ENCODE data around the gene NECTIN1.

The NECTIN1 gene

DNA sequence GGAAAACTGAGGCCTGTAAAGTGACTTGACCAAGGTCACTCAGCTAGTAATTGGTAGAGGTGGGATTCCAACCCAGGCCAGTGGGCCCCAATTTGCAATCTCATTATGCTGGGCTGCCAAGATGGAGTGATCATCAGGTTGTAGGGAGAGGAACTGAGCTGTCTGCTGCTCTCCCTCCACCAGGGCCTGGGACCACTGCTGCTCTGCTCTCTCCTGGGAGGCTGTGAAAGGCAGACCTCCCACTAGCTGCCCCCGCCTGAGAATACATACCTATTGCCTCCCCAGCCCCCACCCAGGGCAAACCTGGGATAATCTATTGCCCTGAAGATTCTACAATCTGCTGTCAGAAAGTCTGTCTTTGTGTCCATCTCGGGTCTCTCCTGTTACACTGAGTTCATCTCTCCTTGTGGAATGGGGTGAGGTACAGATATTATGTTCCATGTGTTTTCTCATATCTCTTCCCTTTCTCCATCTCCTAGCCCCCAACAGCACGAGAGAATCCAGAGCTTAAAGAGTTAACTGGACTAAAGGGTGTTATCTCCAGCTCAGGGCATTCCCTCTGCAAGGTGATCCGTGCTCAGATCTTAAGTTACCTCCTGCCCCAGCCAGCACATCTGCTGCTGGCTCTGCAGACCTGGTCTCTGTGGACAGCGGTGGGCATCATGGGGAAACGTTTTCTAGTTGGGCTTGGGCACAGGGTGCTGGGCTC is 5.6 kb downstream of the NECTIN1 start:
- ChIA-PET POLR2A (interaction anchor here (0.6 kb wide), 2 partner anchors 9 to 16 kb away, joined by 6 to 7 read pairs; no protein-coding TSS in a partner anchor), CTCF (interaction anchor here (0.8 to 2.5 kb wide), 5 partner anchors 14 to 49 kb away, joined by 3 to 11 read pairs (median 6); no protein-coding TSS in a partner anchor)
- TF ChIP-seq, protein P1, sequence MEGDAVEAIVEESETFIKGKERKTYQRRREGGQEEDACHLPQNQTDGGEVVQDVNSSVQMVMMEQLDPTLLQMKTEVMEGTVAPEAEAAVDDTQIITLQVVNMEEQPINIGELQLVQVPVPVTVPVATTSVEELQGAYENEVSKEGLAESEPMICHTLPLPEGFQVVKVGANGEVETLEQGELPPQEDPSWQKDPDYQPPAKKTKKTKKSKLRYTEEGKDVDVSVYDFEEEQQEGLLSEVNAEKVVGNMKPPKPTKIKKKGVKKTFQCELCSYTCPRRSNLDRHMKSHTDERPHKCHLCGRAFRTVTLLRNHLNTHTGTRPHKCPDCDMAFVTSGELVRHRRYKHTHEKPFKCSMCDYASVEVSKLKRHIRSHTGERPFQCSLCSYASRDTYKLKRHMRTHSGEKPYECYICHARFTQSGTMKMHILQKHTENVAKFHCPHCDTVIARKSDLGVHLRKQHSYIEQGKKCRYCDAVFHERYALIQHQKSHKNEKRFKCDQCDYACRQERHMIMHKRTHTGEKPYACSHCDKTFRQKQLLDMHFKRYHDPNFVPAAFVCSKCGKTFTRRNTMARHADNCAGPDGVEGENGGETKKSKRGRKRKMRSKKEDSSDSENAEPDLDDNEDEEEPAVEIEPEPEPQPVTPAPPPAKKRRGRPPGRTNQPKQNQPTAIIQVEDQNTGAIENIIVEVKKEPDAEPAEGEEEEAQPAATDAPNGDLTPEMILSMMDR (IDR thresholded peaks at IDR 0.05; ENCODE audit: control extremely low read depth, extremely low read depth, low read depth, missing control alignments): no peak
- no peak for DNase-seq (ENCODE audit: extremely low spot score)

DNA sequence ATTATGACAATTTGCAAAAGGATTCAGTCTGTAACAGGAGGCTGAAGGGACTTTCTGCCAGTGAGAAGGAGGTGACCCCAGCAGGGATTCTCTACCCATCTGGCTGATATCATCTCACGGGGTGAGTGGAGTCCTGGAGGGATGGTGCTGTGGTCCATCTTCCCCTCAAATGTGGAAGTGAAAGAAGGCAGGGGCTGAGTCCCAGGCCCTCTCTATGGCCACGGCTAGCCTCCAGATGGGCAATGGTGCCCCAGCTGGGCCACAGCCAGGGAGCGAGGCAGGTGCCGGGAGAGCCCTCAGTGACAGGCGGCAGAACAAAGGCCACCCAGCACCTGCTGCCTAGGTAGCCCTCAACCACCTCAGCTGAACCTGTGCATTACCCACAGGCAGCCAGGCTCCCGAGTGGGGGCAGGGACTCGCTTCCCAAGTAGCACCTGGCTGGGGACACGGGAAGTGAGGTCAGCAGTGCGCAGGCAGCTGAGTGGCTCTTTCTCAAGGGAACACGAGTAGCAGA is 6.7 kb downstream of the NECTIN1 start:
- peak; percentile 55 for DNase-seq (ENCODE audit: extremely low spot score)
- TF ChIP-seq, protein P1 (IDR thresholded peaks at IDR 0.05; ENCODE audit: control extremely low read depth, extremely low read depth, low read depth, missing control alignments): no peak
- ChIA-PET CTCF (interaction anchor here (0.8 to 2.5 kb wide), 6 partner anchors 11 to 366 kb away, joined by 3 to 11 read pairs (median 4); no protein-coding TSS in a partner anchor), POLR2A (interaction anchor here (0.6 kb wide), 1 partner anchor 10 kb away, joined by 6 read pairs; no protein-coding TSS in a partner anchor)

DNA sequence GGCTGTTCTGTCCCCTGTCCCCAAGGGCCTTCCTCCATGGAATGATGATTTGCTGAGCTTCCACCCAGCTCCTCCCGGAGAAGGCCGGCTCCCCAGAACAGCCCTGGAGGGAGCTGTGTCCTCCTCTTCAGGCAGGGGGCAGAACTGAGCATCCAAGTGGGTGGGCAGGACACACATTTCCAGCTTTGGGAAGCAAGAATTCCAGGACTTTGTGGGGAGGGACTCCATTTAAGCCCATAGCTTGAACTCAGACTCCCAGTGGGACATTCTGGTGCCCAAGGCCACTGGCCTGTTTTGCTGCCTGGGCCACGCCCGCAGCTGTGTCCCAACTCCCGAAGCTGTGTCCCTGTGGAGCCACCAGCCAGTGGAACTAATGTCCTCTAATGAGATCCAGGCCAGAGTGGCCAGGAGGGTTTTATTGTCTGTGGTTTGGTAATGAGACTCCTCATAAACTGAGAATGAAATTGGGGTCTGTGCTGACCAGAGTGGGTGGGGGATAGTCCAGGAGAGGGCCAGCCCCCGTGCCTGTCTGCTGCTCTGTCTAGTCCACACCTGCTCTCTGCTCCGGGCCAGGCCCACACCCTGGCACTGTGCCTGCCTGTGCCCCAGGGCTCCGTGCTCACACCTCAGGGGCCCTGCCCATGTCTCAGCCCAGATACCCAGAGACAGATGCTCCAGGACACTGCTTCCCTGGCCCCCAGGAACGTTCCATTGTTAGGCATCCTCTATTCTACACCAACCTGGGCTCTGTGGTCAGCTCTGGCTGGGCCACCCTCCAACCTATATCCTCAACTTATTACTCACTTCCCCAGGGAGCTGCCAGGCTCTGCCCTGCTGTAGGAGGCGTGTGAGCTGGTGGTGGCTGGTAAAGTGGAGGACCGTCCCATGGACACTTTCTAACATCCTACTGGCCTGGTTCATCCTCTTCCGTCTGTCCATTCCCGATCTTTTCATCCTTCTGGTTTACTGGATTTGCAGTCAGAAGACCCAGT is 7.6 kb downstream of the NECTIN1 start:
- ChIA-PET CTCF (interaction anchor here (1.1 to 4.9 kb wide), 10 partner anchors 8 to 365 kb away, joined by 3 to 35 read pairs (median 4); partner anchors contain the start of gene NECTIN1), POLR2A (no interaction called here)
- DNase-seq (ENCODE audit: extremely low spot score): no peak
- TF ChIP-seq, protein P1 (IDR thresholded peaks at IDR 0.05; ENCODE audit: control extremely low read depth, extremely low read depth, low read depth, missing control alignments): peak; percentile 19

DNA sequence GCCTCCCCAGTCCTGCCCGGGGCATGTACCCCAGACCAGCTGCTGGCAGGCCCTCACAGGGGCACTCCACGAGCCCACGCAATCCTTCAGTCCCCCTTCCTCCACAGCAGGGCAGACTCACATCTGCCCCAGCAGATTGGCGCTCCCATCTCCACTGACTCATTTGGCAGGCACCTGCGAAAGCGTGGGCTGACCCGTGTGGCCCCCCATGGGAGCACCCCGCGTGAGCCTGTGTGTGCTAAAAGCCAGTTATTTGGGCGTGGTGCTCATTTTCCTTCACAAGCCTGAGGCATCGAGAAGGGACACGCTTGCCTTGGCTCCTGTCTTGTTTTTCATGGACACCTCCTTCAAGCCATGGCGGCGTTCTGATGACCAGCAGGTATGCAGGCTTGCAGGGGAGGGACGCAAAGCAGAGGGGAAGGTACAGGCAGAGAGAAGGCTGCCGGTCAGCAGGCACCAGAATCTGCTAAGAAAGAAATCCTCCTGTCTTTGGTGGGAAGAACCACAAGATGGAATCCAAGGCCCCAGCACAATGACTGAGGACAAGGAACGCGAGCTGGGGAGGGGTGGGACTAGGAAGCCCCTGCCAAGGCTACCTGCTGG is 8.6 kb downstream of the NECTIN1 start:
- TF ChIP-seq, protein P1 (IDR thresholded peaks at IDR 0.05; ENCODE audit: control extremely low read depth, extremely low read depth, low read depth, missing control alignments): no peak
- ChIA-PET CTCF (interaction anchor here (1.1 to 4.9 kb wide), 8 partner anchors 9 to 47 kb away, joined by 3 to 35 read pairs (median 4); partner anchors contain the start of gene NECTIN1), POLR2A (no interaction called here)
- no peak for DNase-seq (ENCODE audit: extremely low spot score)

DNA sequence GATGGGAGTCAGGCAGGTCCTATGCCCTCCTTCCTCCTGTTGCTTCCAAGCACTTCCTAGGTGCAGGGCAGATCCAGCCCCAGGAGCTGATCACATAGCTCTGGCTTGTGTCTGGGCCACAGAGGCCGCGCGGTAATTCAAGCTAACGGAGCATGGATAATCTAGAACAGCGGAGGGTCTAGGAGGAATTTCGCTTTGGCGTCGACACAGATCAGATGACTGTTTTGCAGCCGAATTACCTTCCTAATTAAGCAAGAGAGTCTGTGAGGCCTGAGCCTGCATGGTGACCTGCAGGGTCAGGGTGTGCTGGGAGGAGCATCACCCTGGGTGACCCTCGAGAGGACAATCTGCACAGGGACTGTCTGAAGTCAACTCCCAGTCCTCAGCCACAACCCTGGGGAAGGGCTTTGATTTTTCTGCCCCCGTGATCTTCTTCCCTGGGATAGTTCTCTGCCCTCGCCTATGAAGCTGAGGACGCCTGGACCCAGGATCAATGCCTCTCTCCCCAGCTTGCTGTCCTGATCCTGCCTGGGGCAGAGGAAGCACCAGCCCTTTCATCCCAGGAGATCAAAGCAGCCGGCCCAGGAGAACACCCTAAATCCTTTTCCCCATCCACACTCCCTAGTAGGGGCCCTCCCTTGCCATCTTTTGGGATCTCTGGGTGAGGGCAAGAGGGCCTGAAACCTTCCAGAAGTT is 11.0 kb downstream of the NECTIN1 start:
- no peak for DNase-seq (ENCODE audit: extremely low spot score)
- POLR2A ChIA-PET: no interaction called here
- TF ChIP-seq, protein P1 (IDR thresholded peaks at IDR 0.05; ENCODE audit: control extremely low read depth, extremely low read depth, low read depth, missing control alignments): no peak
- CTCF ChIA-PET: interaction anchor here (0.9 to 4.9 kb wide), 2 partner anchors 11 to 13 kb away, joined by 3 to 35 read pairs; partner anchors contain the start of gene NECTIN1

Measured in GM10248 (cell line).